Measurements from ENCODE around the gene LNX1.

LNX1 gene

DNA sequence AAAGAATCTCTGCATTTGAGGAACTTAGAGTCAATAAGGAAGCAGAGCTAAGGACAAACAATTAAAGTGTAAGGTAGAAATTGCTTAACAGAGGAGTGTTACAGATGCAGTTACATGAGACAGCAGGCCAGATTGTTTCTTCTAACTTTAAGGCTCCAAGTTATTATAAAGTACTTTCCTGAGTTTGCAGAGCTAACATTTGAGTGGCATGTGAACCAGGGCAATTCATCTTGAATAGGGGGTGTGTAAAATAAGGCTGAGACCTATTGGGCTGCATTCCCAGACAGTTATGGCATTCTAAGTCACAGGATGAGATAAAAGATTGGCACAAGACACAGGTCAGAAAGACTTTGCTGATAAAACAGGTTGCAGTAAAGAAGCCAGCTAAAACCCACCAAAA is 7.6 kb upstream of the LNX1 start:
- DNase-seq, result no peak

DNA sequence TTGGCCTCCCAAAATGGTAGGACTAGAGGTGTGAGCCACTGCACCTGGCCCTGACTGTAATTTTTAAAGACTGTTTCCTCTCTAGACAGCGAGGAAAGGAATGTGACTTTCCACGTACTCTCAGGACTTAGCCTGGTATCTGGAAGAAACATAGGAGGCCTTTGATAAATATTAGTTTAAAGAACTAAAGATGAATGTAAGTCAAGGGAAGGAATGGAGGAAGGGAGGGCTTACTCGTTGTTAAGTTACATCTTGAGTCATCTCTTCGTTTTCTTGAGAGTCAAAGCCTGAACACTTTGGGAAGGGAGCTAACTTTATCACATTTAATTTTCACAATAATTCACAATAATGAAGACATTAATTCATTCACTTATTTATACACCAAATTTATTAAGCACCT is 7.2 kb upstream of the LNX1 start:
- no peak for DNase-seq

DNA sequence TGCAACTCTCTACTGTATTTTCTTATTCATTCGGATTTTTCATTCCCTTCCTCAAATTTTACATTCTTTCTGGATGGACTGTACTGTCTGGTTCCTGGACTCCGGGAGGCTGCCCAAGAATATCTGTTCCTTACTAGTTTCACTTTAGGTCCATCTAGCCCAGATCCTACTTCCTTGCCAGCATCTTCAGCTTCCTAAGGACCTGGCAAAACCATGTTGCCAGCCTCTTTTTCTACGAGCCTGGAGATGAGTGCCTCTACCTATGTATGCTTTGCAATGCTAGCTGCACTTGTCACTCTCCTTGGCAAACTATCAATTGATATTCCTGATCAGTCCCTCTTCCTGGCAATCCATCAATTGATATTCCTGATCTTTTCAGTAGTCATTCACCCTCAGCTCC is 5.6 kb upstream of the LNX1 start:
- no peak for DNase-seq

DNA sequence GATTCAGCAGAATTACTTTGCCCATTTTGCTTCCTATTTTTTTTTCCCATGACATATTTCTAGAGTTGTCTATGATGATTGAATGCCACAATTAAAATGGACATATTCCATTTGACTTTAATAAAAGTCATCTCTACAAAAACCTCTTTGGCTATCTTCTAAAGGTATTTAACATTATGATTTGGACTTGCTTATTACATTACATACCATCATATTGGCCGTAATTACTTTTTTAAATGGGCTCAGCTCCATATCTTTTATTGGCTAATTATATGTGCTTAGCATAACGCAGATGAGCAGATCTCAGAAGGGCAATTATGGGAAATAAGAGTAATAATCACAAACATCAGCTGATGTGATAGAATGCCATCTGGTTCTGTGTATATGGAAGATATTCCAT is 4.5 kb upstream of the LNX1 start:
- no peak for DNase-seq

DNA sequence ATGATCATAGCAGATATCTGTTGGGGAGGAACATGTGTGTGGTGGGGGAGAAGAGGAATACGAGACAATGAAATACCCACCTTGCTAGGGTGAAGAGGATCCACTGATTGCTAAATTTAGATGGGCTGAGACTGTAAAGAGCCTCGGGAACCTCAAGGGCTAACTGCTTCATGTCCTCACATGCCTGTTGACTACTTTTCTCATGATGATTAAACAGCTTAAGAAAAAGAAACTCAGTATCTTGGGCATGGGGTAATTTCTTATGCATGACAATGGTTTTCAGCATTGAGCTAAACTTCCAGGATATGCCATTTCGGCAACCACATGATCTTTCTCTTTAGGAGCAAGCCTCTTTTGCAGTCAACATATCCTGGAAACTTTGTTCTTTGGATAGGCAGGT is 3.9 kb upstream of the LNX1 start:
- DNase-seq, result no peak

DNA sequence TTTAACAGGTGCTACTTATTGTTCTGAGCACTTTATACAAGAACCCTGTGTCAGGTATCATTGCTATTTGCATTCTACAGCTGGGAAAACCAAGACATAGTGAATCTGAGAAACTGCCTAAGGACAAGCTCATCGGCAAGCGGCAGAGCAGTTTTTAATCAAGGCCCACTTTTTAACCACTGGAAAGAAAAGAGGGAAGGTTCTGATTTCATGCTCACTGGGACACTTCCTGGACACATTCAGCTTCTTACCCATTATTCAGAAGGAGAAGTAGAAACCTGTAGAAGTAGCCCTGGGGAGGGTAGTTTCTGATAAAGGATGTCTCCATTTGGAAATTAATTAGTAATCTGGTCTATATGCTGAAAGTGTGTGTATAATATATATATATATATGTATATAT is 2.5 kb upstream of the LNX1 start:
- no peak for DNase-seq

DNA sequence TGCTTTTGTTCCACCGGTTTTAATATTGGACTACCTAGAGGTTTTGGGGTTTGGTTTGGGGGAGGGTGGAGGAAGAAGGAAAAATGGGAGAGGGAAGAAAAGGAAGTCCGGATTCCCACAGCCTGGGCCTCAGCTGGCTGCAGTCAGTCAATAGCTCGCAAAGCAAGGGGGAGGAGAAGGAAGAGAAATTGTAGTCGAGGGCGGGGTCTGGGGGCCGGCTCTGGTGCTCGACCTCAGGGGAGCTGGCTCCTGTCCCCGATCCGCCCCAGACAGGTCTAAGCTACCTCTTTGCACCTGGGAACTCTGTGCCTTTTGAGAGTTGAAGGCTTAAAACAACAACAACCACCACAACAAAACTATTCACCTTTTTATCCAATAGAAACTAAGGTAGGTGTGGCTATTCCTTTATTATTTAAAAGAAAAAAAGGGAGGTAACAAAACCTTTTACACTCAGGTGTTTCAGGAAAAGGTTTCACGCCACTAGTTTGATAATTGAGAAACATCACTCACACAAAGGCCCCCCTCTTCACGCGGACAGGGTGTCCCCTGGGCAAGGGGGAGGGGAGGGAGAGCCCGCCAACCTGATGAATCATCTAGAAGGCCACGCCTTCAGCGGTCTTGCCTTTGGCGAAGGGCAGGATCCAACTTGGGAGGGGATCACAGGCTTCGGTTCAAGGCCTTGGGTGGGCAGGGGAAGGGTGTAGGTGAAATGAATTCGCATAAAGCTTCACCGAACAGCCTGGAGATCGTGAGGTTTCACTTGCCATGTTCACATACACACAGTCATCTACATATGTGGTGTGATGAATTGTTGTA is 1.6 kb upstream of the LNX1 start:
- DNase-seq, result no peak

DNA sequence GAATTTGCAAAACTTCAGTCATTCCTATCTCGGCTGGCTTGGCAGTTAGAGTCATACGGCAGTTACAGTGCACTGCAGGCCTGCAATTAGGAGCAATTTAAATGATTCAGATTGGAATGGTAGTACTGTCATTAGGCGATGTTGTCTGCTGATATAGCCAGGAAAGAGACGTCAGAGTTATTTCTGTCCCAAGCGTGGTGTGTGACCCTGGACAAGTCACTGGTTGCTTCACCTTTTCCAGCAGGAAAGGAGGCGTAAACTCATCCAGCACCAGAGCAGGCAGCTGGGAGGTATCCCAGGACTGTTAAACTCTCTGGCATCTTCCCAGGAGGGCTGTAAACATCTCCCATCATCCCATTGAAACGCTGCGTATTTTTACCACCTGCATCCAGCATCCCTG is 836 bp upstream of the LNX1 start:
- DNase-seq, result no peak

DNA sequence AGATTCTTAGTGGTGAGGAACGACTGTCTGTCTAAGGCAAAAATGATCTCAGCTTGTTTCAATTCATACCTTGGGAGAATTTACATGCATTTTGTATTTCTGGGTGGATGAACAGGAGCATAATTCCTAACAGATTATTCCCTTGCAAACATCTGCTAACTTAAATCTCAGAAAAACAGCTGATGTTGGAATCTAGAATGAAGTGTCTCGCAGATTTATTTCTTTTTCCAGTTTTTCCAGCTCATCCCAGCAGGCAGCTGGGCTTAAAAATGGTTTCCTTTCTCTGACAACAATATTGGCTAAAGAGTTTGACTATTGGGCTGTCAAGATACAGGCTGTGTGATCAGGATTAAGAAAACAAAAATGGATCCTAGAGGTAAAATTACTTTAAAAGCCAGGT is 1.1 kb downstream of the LNX1 start:
- DNase-seq, result no peak

DNA sequence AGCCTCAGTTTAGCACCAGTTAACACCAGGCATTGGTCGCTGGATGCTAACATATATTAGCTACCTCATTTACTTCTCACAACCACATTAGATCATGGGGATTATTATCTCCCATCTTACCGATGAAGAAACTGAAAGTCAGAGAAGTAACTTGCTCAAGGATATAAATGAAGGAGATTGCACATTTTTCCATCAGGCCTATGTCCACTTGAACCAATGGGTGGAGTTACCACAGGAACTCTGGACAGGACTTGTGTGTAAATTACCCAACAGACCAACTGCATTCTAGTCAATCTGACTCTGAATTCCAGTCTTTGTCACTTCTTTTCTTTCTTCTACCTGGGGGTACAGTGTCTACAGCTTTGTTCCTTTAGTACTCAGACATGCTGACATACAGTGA is 1.8 kb downstream of the LNX1 start:
- no peak for DNase-seq

DNA sequence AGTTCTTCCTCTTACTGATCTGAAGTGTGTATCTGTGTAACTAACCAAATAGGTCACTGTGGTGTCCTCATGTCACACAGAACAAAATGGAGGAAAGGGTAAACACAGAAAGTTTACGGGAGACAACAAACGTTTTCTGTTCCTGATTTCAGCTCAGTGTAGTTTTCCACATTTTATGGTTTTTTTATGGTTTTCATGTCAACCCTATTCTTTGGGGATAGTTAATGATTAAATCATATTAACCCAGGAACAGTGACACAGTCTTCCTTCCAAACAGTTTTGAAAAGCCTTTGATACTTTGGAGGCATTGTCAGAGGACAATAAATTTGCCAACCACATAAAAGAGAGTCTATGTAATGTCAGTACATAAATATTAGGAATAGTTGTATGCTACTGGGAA is 4.2 kb downstream of the LNX1 start:
- DNase-seq, result no peak

DNA sequence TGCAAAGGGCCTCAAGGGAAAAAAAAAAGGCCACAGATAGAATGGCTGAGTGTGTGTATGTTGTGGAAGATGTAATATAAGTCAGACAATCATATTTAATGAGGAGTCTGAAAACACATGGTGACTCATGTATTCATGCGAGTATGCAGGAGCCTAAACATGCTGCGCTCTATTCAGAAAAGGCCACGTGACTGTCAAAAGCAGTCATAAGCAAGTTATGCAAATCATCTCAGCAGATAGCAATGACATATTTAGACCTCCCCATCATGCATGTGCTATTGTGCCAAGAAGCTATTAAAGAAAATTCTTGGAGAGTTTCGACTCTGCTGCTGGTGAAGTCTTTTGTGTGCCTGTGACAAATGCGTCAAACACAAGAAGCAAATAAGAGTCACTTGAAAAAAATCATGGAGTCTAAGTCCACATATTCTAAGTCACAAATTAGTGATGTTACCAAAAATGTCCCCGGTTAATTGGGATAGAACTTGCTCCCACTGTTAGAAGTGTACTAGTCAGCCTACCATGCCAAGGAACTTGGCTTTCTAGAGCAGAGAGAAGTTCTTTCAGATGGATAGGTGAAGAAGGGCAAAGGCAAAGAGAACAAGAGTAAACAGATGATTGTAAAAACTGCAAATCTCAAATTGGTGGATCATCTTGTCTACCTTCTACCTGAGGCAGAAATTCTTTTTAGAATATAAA is 5.0 kb downstream of the LNX1 start:
- DNase-seq, result peak; percentile 95

DNA sequence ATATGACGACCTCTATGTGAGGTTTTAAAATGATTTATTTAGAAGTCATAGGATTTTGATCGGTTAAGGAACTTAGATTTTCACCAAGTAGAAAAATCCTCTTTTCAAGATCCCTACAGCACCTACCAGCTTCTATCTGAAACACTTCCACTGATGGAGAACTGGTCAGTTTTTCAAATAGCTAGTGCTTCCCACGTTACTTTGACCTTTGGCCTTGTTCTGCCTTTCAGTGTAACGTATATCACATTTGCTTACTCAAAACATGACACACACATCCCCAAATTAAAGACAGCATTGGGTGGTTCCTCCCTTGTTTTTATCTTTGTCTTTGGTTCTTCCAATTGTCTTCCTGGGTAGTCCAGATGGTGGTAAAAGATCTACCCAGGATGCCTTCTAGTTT is 6.6 kb downstream of the LNX1 start:
- no peak for DNase-seq

DNA sequence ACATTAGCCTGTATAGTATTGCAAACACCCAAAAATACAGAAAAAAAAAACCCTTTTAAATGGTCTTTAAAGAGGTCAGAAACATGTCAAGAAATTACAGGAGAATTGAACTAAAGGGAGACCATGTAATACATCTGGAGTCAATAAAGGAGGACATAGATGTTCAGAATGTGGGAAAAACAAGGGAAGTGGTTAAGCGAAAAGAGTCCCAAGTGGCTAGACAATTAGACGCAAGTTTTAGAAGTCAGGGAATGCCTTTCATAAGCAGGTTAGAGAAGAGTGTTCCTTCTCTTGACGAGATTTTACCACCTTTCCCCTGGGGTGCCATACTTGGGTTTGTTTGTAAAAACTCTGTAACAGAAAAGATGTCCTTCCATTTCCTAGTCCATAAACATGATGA is 7.8 kb downstream of the LNX1 start:
- DNase-seq, result no peak

DNA sequence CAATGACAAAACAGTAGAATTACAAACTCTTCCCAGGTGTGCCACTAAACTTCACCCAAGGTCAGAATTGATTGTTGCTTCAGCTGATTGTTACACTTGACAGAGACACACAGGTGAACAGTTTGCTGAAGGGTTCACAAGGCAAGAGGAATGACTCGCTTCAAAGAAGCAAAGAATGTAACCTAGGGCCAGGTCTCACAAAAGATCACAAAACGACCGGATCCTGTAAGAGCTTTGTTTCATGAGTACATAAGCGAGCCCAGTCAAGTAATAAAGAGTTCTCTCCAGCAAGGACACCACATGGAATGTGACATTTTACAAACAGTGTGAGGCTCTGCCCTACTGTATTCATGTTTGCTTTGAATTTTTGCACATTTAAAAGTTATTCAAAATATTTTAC is 9.1 kb downstream of the LNX1 start:
- DNase-seq, result no peak

DNA sequence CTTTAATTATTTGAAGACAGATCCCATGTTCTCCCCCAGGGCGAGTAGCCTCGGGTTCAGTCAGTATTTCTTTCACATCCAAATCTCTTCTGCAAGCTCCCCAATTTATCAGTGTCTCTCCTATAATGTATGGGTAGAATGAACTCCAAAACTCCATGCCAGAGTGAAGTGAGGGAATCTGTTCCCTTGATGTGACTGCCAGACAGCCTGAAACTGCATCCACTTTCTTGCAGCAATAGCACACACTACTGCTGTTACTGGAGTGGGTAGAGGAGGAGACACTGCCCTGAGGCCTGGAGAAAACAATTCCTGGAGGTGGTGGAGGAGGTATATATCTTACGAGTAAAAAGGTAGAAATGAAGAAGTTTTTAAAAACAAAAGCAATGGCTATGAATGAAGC is 11.0 kb downstream of the LNX1 start:
- DNase-seq, result no peak

DNA sequence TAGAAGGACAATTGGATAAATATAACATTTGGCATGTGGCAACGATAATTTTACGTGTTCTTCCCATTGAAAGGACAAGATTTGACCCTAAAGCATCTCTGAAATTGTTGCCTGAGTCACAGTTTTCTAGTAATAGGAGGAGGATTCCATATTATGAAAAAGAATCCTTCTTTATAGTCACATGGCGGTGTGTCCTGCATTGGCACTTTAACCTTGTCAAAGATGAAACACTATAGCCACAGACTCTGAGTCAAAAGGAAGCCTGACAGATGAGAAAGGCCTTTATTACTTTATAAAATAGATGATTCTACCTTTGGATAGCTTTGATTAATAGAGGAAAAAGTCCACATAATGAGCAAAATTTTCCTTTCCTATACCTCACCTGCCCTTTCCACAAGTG is 11.5 kb downstream of the LNX1 start:
- no peak for DNase-seq

DNA sequence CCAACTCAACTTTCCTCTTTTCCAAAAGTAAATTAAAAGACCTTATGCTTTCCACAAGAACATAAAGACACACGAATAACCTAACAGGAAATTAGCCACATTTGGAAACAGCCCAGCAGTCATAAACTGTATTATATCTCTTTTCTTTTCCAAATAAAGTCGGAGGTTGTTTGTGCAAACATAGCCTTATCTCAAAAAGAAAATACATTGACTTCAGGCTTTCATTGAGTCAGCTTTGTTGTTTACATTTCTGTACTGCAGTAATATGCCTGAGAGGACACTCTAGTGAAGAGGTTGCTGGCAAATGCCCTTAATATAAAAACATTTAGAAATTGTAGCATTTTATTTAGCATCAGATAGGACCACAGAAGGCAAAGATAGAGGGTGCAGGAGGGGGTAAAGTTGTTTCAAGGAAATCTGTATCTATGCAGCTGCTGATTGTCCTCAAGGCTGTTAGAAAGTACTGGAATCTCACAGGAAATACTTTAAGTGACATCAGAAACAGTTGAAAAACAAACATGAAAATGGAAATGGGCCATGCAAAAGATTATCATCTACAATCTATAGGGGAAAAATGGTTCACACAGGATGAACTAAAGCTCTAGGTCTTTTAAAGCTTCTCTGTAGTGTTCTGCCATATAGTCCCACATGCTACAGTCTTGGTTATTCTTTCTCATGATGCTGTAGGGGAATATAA is 14.5 kb downstream of the LNX1 start:
- peak; percentile 42 for DNase-seq

DNA sequence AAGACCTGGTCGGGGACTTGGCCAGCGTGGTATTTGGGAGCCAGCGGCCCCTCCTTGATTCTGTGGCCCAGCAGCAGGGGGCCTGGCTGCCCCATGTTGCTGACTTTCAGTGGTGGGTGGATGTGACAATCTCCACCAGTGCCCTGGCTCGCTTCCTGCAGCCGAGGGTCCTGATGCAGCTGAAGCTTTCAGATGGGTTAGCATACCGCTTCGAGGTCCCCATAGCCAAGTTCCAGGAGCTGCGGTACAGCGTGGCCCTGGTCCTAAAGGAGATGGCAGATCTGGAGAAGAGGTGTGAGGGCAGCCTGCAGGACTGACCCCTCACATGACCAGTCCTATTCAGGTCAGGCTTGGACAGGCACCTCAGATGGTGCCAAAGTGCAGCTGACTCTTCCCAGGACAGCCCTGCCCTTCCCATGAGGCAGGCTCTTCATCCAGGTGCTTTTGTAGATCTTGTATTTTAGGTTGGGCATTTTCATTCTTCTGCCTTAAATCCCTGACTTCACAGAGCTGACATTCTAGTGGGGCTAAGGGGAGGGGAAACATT is 15.1 kb downstream of the LNX1 start:
- no peak for DNase-seq

DNA sequence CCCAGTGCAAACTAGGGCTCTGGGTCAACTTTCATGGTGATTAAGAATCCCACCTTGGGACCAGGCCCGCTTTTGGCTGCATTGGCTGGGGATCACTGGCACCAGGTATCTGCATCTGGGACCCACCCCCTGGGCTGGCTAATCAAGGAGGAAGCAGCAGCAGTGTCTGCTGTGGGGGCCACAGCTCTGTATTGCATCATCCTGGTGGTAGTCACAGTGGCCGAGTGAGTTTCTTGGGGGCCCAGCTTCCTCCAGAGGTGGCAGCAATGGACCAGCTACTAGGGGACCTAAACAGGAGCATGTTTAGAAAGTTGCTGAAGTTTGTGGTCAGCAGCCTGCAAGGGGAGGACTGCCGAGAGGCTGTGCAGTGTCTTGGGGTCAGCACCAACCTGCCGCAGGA is 15.7 kb downstream of the LNX1 start:
- no peak for DNase-seq

DNA sequence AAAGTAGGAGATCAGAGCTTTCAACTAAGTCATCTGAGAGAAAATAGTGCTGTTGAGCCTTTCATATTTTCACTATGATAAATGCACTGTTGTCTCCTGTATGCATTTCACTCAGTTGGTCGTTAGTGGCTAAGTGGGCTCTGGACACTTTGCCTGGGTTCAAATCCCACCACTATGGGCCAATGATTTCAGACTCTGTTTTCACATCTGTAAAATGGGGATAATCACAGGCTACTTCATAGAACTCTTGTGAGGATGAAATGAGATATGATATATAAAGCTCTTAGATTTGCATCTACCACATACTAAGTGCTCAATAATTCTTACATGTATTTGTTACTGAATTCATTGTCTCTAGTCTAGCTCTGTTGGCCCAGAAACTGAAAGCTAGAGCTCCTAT is 16.8 kb downstream of the LNX1 start:
- DNase-seq, result no peak

DNA sequence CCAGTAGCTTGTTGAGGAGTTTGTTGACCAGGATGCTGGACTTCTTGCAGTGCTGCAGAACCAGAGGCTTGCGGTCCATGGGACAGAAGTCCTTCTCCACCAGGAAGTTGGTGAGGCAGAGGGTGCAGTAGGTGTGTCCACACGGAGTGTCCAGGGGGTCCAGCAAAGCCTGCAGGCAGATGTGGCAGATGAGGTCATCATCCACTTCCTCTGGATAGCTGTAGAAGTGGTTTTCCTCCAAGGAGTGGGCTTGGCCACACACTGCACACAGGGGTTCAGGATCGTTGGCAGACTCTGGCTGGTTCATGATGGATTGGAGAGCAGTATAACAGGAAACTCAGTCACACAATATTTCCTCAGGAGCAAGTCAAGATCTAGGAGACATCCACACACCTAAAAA is 17.6 kb downstream of the LNX1 start:
- DNase-seq, result peak; percentile 70

DNA sequence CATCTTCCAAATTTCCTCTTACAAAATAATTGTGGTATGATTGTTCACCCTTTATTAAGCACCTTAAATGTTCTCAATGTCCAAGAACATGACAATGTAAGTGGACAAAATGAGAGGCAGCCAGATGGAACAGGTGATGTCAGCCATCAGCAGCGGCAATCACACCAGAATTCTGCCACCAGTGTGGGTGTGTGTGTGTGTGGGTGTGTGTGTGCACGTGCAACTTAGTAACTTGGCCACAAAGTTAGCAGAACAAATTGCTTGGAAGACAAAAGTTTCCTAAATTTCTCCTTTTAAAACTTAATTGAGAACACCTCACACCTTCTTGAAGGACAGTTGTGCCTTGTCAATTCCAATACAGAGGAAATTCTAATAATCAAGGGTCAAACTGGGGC is 18.7 kb downstream of the LNX1 start:
- no peak for DNase-seq

Measured in EL (cell line).